DOHH2 (cell line): ENCODE measurements around the gene LGR6.

Experiments
- H3F3A ChIP-seq: fragments of 200-600 bp; sonication (generic), shearing (Covaris generic); 2 replicates; pipeline ENCODE4 v1.6.0; 2016; ENCODE audit warnings: antibody characterized with exemption, mild to moderate bottlenecking; ENCODE audit not compliant: control insufficient read depth, insufficient read depth
- H3K27ac ChIP-seq: fragments of 200-600 bp; sonication (generic); 2 replicates; pipeline ENCODE4 v1.5.1; 2014; ENCODE audit warnings: low read depth, mild to moderate bottlenecking, low read length, moderate library complexity
- H3K27me3 ChIP-seq: fragments of 200-600 bp; sonication (generic); 2 replicates; pipeline ENCODE4 v1.6.1; 2014; ENCODE audit warnings: mild to moderate bottlenecking, low read length, mixed read lengths; ENCODE audit not compliant: control insufficient read depth
- H3K36me3 ChIP-seq: fragments of 200-600 bp; sonication (generic); 2 replicates; pipeline ENCODE4 v1.6.1; 2014; ENCODE audit warnings: mild to moderate bottlenecking, low read length, moderate library complexity, mixed read lengths; ENCODE audit not compliant: control insufficient read depth
- H3K4me1 ChIP-seq: fragments of 200-600 bp; sonication (generic); 2 replicates; pipeline ENCODE4 v1.6.1; 2014; ENCODE audit warnings: mild to moderate bottlenecking, low read length, mixed read lengths; ENCODE audit not compliant: control insufficient read depth
- H3K4me2 ChIP-seq: fragments of 200-600 bp; sonication (generic); 2 replicates; pipeline ENCODE4 v1.6.0; 2014; ENCODE audit warnings: mild to moderate bottlenecking, low read length, moderate library complexity
- H3K4me3 ChIP-seq: fragments of 200-600 bp; sonication (generic); 2 replicates; pipeline ENCODE4 v1.5.1; 2014; ENCODE audit warnings: mild to moderate bottlenecking, low read length, mixed read lengths
- H3K79me2 ChIP-seq: fragments of 200-600 bp; sonication (generic); 2 replicates; pipeline ENCODE4 v1.6.1; 2014; ENCODE audit warnings: mild to moderate bottlenecking, low read length, mixed read lengths; ENCODE audit not compliant: control insufficient read depth
- H3K9me2 ChIP-seq: fragments of 200-600 bp; sonication (generic); replicated peaks from 2 replicates; pipeline ENCODE4 v1.6.1; 2014; ENCODE audit warnings: mild to moderate bottlenecking, low read length, mixed read lengths; ENCODE audit not compliant: control insufficient read depth
- H3K9me3 ChIP-seq: fragments of 200-600 bp; sonication (generic); 2 replicates; pipeline ENCODE4 v1.6.1; 2014; ENCODE audit warnings: antibody characterized with exemption, low read length, mixed read lengths; ENCODE audit not compliant: control insufficient read depth, insufficient read depth
- H4K20me1 ChIP-seq: fragments of 200-600 bp; sonication (generic); 2 replicates; pipeline ENCODE4 v1.6.0; 2014; ENCODE audit warnings: low read depth, mild to moderate bottlenecking, antibody characterized with exemption, low read length, moderate library complexity; ENCODE audit not compliant: control insufficient read depth, insufficient read depth
- CTCF ChIP-seq: fragments of 200-600 bp; sonication (generic); IDR thresholded peaks from one replicate; pipeline ENCODE4 v1.5.1; 2014; ENCODE audit warnings: antibody characterized with exemption, mild to moderate bottlenecking, low read depth, low read length; ENCODE audit not compliant: poor library complexity, severe bottlenecking
- EZH2phosphoT487 ChIP-seq: fragments of 200-600 bp; sonication (generic); IDR thresholded peaks from 2 replicates; pipeline ENCODE4 v1.6.1; 2017; ENCODE audit warnings: borderline replicate concordance, mild to moderate bottlenecking, antibody characterized with exemption, low read length, moderate library complexity, mixed read lengths

LGR6 gene

GRCh38 chr1:202192770-202193613, 607 bp upstream of the LGR6 start:
- no peaks in the 10 kb centered on the region for H3K36me3 ChIP-seq
- H4K20me1 ChIP-seq, result no peaks in the 10 kb centered on the region
- H3K27ac ChIP-seq, result no peak overlapping the region
- H3K9me2 ChIP-seq, result no peaks in the 10 kb centered on the region
- peak overlapping the region; percentile 58 for H3K4me2 ChIP-seq
- H3F3A ChIP-seq, result no peaks in the 10 kb centered on the region
- H3K4me3 ChIP-seq, result peak overlapping the region; percentile 56
- H3K9me3 ChIP-seq, result no peaks in the 10 kb centered on the region
- peaks cover 20% of the 10 kb centered on the region for H3K27me3 ChIP-seq
- no peaks in the 10 kb centered on the region for H3K79me2 ChIP-seq
- TF ChIP-seq CTCF (peak; percentile 84), EZH2phosphoT487 (no peak)
- H3K4me1 ChIP-seq, result peaks cover 31% of the 10 kb centered on the region

- H3K27me3 ChIP-seq, result peaks cover 18% of the 10 kb centered on the region
- TF ChIP-seq EZH2phosphoT487 (no peak), CTCF (no peak)
Measured at GRCh38 chr1:202194328-202194648, 689 bp downstream of the LGR6 start.

GRCh38 chr1:202197653-202198365, 4.2 kb downstream of the LGR6 start:
- H3K27me3 ChIP-seq, result peaks cover 20% of the 10 kb centered on the region
- no peaks in the 10 kb centered on the region for H4K20me1 ChIP-seq
- no peak overlapping the region for H3K4me2 ChIP-seq
- no peaks in the 10 kb centered on the region for H3K9me3 ChIP-seq
- H3K9me2 ChIP-seq, result no peaks in the 10 kb centered on the region
- no peak overlapping the region for H3K27ac ChIP-seq
- peaks cover 39% of the 10 kb centered on the region for H3K4me1 ChIP-seq
- no peaks in the 10 kb centered on the region for H3K36me3 ChIP-seq
- TF ChIP-seq EZH2phosphoT487 (no peak), CTCF (no peak)
- H3K4me3 ChIP-seq, result no peak overlapping the region
- no peaks in the 10 kb centered on the region for H3K79me2 ChIP-seq
- no peaks in the 10 kb centered on the region for H3F3A ChIP-seq

More at GRCh38 chr1:202194328-202194648, 689 bp downstream of the LGR6 start:
- Histone ChIP-seq H3K4me3 (peak overlapping the region; percentile 56), H3K4me1 (peaks cover 38% of the 10 kb centered on the region), H3K9me2 (no peaks in the 10 kb centered on the region), H3K27ac (no peak overlapping the region), H4K20me1 (no peaks in the 10 kb centered on the region), H3K4me2 (peak overlapping the region; percentile 58), H3K36me3 (no peaks in the 10 kb centered on the region), H3K79me2 (no peaks in the 10 kb centered on the region), H3F3A (no peaks in the 10 kb centered on the region), H3K9me3 (no peaks in the 10 kb centered on the region)
